GM12878 (cell line): ENCODE measurements around the gene POLA2. TPM values are rescaled to one million over a fixed set of nuclear protein-coding genes. Genes with fewer than 3 reads are reported as not detected.

ENCODE experiments used
- ATAC-seq: fragments of 200-7000 bp; cut with Tn5 transposase; 3 replicates; pipeline ENCODE4 v1.9.1; 2020; ENCODE audit warnings: mild to moderate bottlenecking, moderate library complexity
- BruUV-seq: library from RNA; stranded (reverse); fragments of 400-500 nt; replicated peaks from 2 replicates; lab custom pipeline; 2021; lab: Mats Ljungman, UMichigan
- CTCF ChIA-PET: fragments of 300-600 bp; sonication (Branson Sonifier 250); formaldehyde crosslinking; extraction: SDS; loops from one replicate; lab custom pipeline; 2021; ENCODE audit warnings: inconsistent platforms; lab: Yijun Ruan, JAX
- POLR2A ChIA-PET: fragments of 350-600 bp; formaldehyde crosslinking; extraction: SDS; loops from one replicate; lab custom pipeline; 2021; ENCODE audit warnings: inconsistent platforms; lab: Charles Lee
- RAD21 ChIA-PET: fragments of 300-600 bp; sonication (Branson Sonifier 250); formaldehyde crosslinking; loops from one replicate; lab custom pipeline; 2023; ENCODE audit warnings: antibody characterized with exemption; ENCODE audit not compliant: unreplicated experiment; lab: Charles Lee
- SMC1A ChIA-PET: fragments of 300-600 bp; sonication (Branson Sonifier 250); formaldehyde crosslinking; loops from one replicate; lab custom pipeline; 2023; ENCODE audit not compliant: unreplicated experiment, uncharacterized antibody; lab: Charles Lee
- DNase-seq: peaks from one replicate; pipeline ENCODE4 v3.0.0-alpha.2; 2011; ENCODE audit warnings: low read depth, low spot score
- FAIRE-seq: peaks from 3 replicates; lab custom pipeline; 2011; peaks lifted over from hg19 to GRCh38; lab: Jason Lieb, UNC
- H2AFZ ChIP-seq: 2 replicates; pipeline ENCODE4 v1.6.0; 2011; ENCODE audit warnings: low read depth, low read length, control low read depth; ENCODE audit not compliant: control insufficient read depth
- H3K27ac ChIP-seq: 2 replicates; pipeline ENCODE4 v1.5.1; 2011; ENCODE audit warnings: control low read depth; ENCODE audit not compliant: control insufficient read depth, insufficient read depth
- H3K27me3 ChIP-seq, 2 experiments: replicated peaks in 1 of 2; 2 replicates each; pipeline versions ENCODE4 v1.6.0 to v1.6.1; 2011; ENCODE audit warnings: low read length in 1 of 2; ENCODE audit not compliant: control insufficient read depth in 2 of 2, insufficient read depth in 2 of 2
- H3K36me3 ChIP-seq, 2 experiments: 2 replicates each; pipeline ENCODE4 v1.5.1; 2011; ENCODE audit warnings: low read length in 1 of 2; ENCODE audit not compliant: control insufficient read depth in 2 of 2, insufficient read depth in 2 of 2
- H3K4me1 ChIP-seq: 2 replicates; pipeline ENCODE4 v1.6.1; 2011; ENCODE audit warnings: mild to moderate bottlenecking, low read length, moderate library complexity, mixed read lengths; ENCODE audit not compliant: control insufficient read depth, insufficient read depth
- H3K4me2 ChIP-seq: 2 replicates; pipeline ENCODE4 v1.6.0; 2011; ENCODE audit warnings: control low read depth; ENCODE audit not compliant: control insufficient read depth, insufficient read depth
- H3K4me3 ChIP-seq: fragments of 200-600 bp; sonication (generic); 2 replicates; pipeline ENCODE4 v1.5.1; 2016
- H3K79me2 ChIP-seq: 2 replicates; pipeline ENCODE4 v1.6.0; 2011; ENCODE audit warnings: low read length; ENCODE audit not compliant: control insufficient read depth, insufficient read depth
- H3K9ac ChIP-seq: 2 replicates; pipeline ENCODE4 v1.8.0; 2011; ENCODE audit warnings: low read length, control low read depth, mixed read lengths; ENCODE audit not compliant: control insufficient read depth, insufficient read depth
- H3K9me3 ChIP-seq: replicated peaks from 3 replicates; pipeline ENCODE4 v1.5.1; 2011; ENCODE audit warnings: mild to moderate bottlenecking, low read length; ENCODE audit not compliant: control insufficient read depth, insufficient read depth
- H4K20me1 ChIP-seq: 2 replicates; pipeline ENCODE4 v1.6.0; 2011; ENCODE audit not compliant: control insufficient read depth, insufficient read depth
- BHLHE40 ChIP-seq, 2 experiments: fragments of 450-650 bp in 1 of 2; IDR thresholded peaks; 2 replicates each; pipeline ENCODE4 v1.6.1; 2011 to 2017; ENCODE audit warnings: low read depth in 2 of 2, borderline replicate concordance in 1 of 2, improper control_type of control experiment in 1 of 2, low read length in 1 of 2, mild to moderate bottlenecking in 1 of 2
- CBX3 ChIP-seq: fragments of 200-600 bp; sonication (generic); IDR thresholded peaks from 2 replicates; pipeline ENCODE4 v1.6.1; 2016; ENCODE audit warnings: low read depth, borderline replicate concordance
- EED ChIP-seq: sonication (generic); IDR thresholded peaks from 2 replicates; pipeline ENCODE4 v1.6.1; 2016; ENCODE audit warnings: antibody characterized with exemption, low read depth
- ESRRA ChIP-seq: IDR thresholded peaks from 2 replicates; pipeline ENCODE4 v1.6.1; 2012; ENCODE audit warnings: mild to moderate bottlenecking, low read length, improper control_type of control experiment
- FOXK2 ChIP-seq: fragments of 450-650 bp; IDR thresholded peaks from 2 replicates; pipeline ENCODE4 v1.6.1; 2017; ENCODE audit warnings: mild to moderate bottlenecking, moderate library complexity
- HCFC1 ChIP-seq: fragments of 150-350 bp; IDR thresholded peaks from 2 replicates; pipeline ENCODE4 v1.6.1; 2014; ENCODE audit warnings: low read length
- KAT2A ChIP-seq: conservative IDR thresholded peaks from 2 replicates; pipeline ENCODE4 v1.6.1; 2011; ENCODE audit warnings: low read depth, low read length; ENCODE audit not compliant: control insufficient read depth
- KDM1A ChIP-seq: fragments of 200-600 bp; sonication (generic); IDR thresholded peaks from 2 replicates; pipeline ENCODE4 v1.6.1; 2016; ENCODE audit warnings: borderline replicate concordance
- LARP7 ChIP-seq: fragments of 450-650 bp; IDR thresholded peaks from 2 replicates; pipeline ENCODE4 v1.6.1; 2017; ENCODE audit warnings: mild to moderate bottlenecking
- NR2C1 ChIP-seq: fragments of 450-650 bp; IDR thresholded peaks from 2 replicates; pipeline ENCODE4 v1.6.1; 2017; ENCODE audit warnings: antibody characterized with exemption, mild to moderate bottlenecking, moderate library complexity
- PML ChIP-seq: IDR thresholded peaks from 2 replicates; pipeline ENCODE4 v1.6.1; 2012; ENCODE audit warnings: low read length, inconsistent platforms
- POU2F2 ChIP-seq: IDR thresholded peaks from 3 replicates; pipeline ENCODE4 v1.6.1; 2011; ENCODE audit warnings: low read depth, mild to moderate bottlenecking, low read length, borderline replicate concordance
- RAD51 ChIP-seq: fragments of 450-650 bp; IDR thresholded peaks from 2 replicates; pipeline ENCODE4 v1.6.1; 2016; ENCODE audit warnings: moderate library complexity, mild to moderate bottlenecking, inconsistent platforms
- SMARCA5 ChIP-seq: fragments of 450-650 bp; IDR thresholded peaks from 2 replicates; pipeline ENCODE4 v1.6.1; 2017; ENCODE audit warnings: mild to moderate bottlenecking
- WGBS: methylation state at CpG from one replicate; pipeline ENCODE4 v1.1.6; 2016; ENCODE audit warnings: low lambda C conversion rate; ENCODE audit not compliant: insufficient replicate concordance, insufficient coverage; ENCODE audit errors: missing lambda C conversion rate; 5-methylcytosine and 5-hydroxymethylcytosine counted together
- in situ Hi-C: fragments of 300-500 bp; cut with MboI; formaldehyde crosslinking; loops from 9 replicates; pipeline ENCODE4 v1.14.3; 2018; ENCODE audit warnings: mixed read lengths
- intact Hi-C: fragments of 100-400 bp; cut with micrococcal nuclease; formaldehyde crosslinking; loops from one replicate; pipeline ENCODE4 v1.14.2; 2022; ENCODE audit not compliant: unreplicated experiment
- polyA plus RNA-seq, 11 experiments: library from polyadenylated mRNA; depleted of rRNA in 4 of 11; unstranded in 6 of 11; stranded (reverse) in 5 of 11; fragments of >200 nt; fragmentation: Nextera tagmentation in 4 of 11; fragmentation: Illumina TruSeq in 1 of 11; extraction: Ambion mirVana in 4 of 11; extraction: Trizol in 1 of 11; gene quantifications; 1 replicate in 1 of 11; 2 replicates in 10 of 11; pipeline versions ENCODE4 v1.2.1 to v1.2.3, GENCODE V29; 2011 to 2016; ENCODE audit warnings: inconsistent platforms in 2 of 11, missing spikeins in 2 of 11, low read depth in 1 of 11
- total RNA-seq, 4 experiments: library from RNA; depleted of rRNA in 3 of 4; stranded (reverse); fragments of >200 nt in 3 of 4; fragmentation: Illumina TruSeq in 1 of 4; extraction: Trizol in 1 of 4; gene quantifications; 2 replicates each; pipeline versions ENCODE4 v1.2.1 to v1.2.3, GENCODE V29; 2013 to 2021
- TF ChIP-seq, protein P1 (sequence below): fragments of 450-650 bp; IDR thresholded peaks from 2 replicates; pipeline ENCODE4 v1.6.1; 2014; ENCODE audit warnings: mild to moderate bottlenecking

Gene POLA2
- total and polyA plus RNA-seq, 10 of the 15 experiments (the other 5 are each of a cell fraction or from before 2014, with no cell fraction given), result 4.2 to 121 (median 56.2) TPM

DNA sequence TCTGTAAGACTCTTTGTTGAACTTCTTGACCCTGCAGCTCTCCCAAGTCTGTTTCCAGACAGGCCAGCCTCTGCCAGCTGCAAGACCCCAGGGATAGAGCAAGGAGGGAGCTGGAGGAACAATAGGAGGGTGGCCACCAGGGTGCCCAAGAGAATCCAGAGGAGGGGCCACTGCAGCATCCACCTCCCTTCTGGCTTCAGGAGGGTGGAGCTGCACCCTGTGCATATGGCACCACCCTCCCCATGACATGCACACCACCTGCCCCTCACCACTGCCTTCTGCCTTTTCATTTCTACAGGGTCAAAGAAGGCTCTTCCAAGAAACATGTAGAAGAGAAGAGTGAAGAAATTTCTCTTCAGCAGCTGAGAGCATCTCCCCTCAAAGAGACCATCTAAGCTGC is 20.1 kb upstream of the POLA2 start:
- H3K79me2 ChIP-seq, result no peaks in the 10 kb centered on the region
- no TSS peak for BruUV-seq
- TF ChIP-seq CBX3 (no peak), POU2F2 (no peak), RAD51 (no peak), HCFC1 (no peak), FOXK2 (no peak), PML (no peak)
- SMC1A ChIA-PET, result no interaction called here
- in situ Hi-C loops, result no loop called here
- no peaks in the 10 kb centered on the region for H3K36me3 ChIP-seq
- no peak overlapping the region for H3K9ac ChIP-seq
- FAIRE-seq (no peak), ATAC-seq (no peak), DNase-seq (no peak)
- peaks cover 8% of the 10 kb centered on the region; the same call in 2 of the 3 replicates for H3K9me3 ChIP-seq
- H3K4me1 ChIP-seq, result no peaks in the 10 kb centered on the region
- RAD21 ChIA-PET, result no interaction called here
- no peaks in the 10 kb centered on the region for H3K27me3 ChIP-seq
- H3K4me2 ChIP-seq, result no peak overlapping the region
- no peak overlapping the region for H2AFZ ChIP-seq
- no peaks in the 10 kb centered on the region for H4K20me1 ChIP-seq
- CTCF ChIA-PET, result interaction anchor here (0.9 to 1.7 kb wide), 2 partner anchors 9 to 12 kb away, joined by 4 read pairs; no protein-coding TSS in a partner anchor
- POLR2A ChIA-PET, result no interaction called here
- H3K4me3 ChIP-seq, result no peak overlapping the region
- intact Hi-C loops, result no loop called here
- H3K27ac ChIP-seq, result no peak overlapping the region

DNA sequence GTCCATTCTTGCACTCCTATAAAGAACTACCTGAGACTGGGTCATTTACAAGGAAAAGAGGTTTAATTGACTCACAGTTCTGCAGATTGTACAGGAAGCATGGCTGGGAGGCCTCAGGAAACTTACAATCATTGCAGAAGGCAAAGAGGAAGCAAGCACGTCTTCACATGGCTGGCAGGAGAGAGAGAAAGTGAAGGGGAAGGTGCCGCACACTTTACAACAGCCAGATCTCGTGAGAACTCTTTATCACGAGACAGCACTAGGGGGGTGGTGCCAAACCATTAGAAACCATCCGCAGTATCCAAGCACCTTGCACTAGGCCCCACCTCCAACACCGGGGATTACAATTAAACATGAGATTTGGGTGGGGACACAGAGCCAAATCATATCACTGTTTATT is 19.4 kb upstream of the POLA2 start:
- FAIRE-seq (no peak), ATAC-seq (no peak), DNase-seq (no peak)
- H3K79me2 ChIP-seq, result no peaks in the 10 kb centered on the region
- H3K4me3 ChIP-seq, result no peak overlapping the region
- H3K27ac ChIP-seq, result no peak overlapping the region
- H3K9me3 ChIP-seq, result peaks cover 8% of the 10 kb centered on the region; the same call in 2 of the 3 replicates
- H3K9ac ChIP-seq, result no peak overlapping the region
- in situ Hi-C loops (no loop called here), intact Hi-C loops (no loop called here)
- no peaks in the 10 kb centered on the region for H3K27me3 ChIP-seq
- H2AFZ ChIP-seq, result no peak overlapping the region
- ChIA-PET POLR2A (no interaction called here), RAD21 (no interaction called here), SMC1A (interaction anchor here (0.5 kb wide), 1 partner anchor 91 kb away, joined by 3 read pairs; no protein-coding TSS in a partner anchor), CTCF (interaction anchor here (1.7 kb wide), 1 partner anchor 8 kb away, joined by 4 read pairs; no protein-coding TSS in a partner anchor)
- H4K20me1 ChIP-seq, result no peaks in the 10 kb centered on the region
- 59% methylated on average over 6 of the region's 6 CpGs for WGBS
- no peaks in the 10 kb centered on the region for H3K36me3 ChIP-seq
- H3K4me1 ChIP-seq, result no peaks in the 10 kb centered on the region
- no TSS peak for BruUV-seq
- H3K4me2 ChIP-seq, result no peak overlapping the region
- no peak for TF ChIP-seq ESRRA
- TF ChIP-seq NR2C1, result no peak
- TF ChIP-seq LARP7, result no peak
- TF ChIP-seq BHLHE40 (IDR thresholded peaks at IDR 0.05; ENCODE audit: borderline replicate concordance in 1 of 2, low read depth in 2 of 2, low read length in 1 of 2), result no peak
- no peak for TF ChIP-seq KAT2A
- no peak for TF ChIP-seq SMARCA5
- no peak for TF ChIP-seq KDM1A
- TF ChIP-seq, protein P1, sequence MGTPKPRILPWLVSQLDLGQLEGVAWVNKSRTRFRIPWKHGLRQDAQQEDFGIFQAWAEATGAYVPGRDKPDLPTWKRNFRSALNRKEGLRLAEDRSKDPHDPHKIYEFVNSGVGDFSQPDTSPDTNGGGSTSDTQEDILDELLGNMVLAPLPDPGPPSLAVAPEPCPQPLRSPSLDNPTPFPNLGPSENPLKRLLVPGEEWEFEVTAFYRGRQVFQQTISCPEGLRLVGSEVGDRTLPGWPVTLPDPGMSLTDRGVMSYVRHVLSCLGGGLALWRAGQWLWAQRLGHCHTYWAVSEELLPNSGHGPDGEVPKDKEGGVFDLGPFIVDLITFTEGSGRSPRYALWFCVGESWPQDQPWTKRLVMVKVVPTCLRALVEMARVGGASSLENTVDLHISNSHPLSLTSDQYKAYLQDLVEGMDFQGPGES, result no peak
- TF ChIP-seq EED, result no peak
